CD4-positive, alpha-beta T cell treated with Interleukin-21 for 1 hour (primary cell): ENCODE results near the gene HRG.

ENCODE experiments used
- DNase-seq: peaks from one replicate; pipeline ENCODE4 v3.0.0-alpha.2; 2020

HRG gene

GRCh38 chr3:186638259-186638658, 27.6 kb upstream of the HRG start:
- no peak for DNase-seq

- no peak for DNase-seq
Measured at GRCh38 chr3:186639778-186640472, 25.9 kb upstream of the HRG start, which contains the start of gene FETUB. Gene FETUB (plus strand): TSS chr3:186640399. CDS start chr3:186640461, 62 bp downstream.

GRCh38 chr3:186640473-186640818, 25.4 kb upstream of the HRG start:
- no peak for DNase-seq

GRCh38 chr3:186640929-186641328, 24.9 kb upstream of the HRG start:
- DNase-seq = no peak

GRCh38 chr3:186642014-186642413, 23.8 kb upstream of the HRG start:
- no peak for DNase-seq

- DNase-seq = no peak
Measured at GRCh38 chr3:186643493-186643892, 22.3 kb upstream of the HRG start.

- DNase-seq = no peak
Measured at GRCh38 chr3:186644683-186645082, 21.1 kb upstream of the HRG start.

GRCh38 chr3:186646106-186646505, 19.7 kb upstream of the HRG start:
- DNase-seq = no peak

- no peak for DNase-seq
Measured at GRCh38 chr3:186646841-186647240, 19.0 kb upstream of the HRG start.

GRCh38 chr3:186648851-186649250, 17.0 kb upstream of the HRG start:
- DNase-seq = no peak

GRCh38 chr3:186651678-186652215, 14.1 kb upstream of the HRG start:
- no peak for DNase-seq

- no peak for DNase-seq
Measured at GRCh38 chr3:186653080-186653707, 12.6 kb upstream of the HRG start.

GRCh38 chr3:186653984-186654383, 11.8 kb upstream of the HRG start:
- no peak for DNase-seq

- DNase-seq = no peak
Measured at GRCh38 chr3:186663361-186664118, 2.3 kb upstream of the HRG start.

GRCh38 chr3:186664119-186664495, 1.7 kb upstream of the HRG start:
- DNase-seq = no peak

- no peak for DNase-seq
Measured at GRCh38 chr3:186664506-186664905, 1.3 kb upstream of the HRG start.

- DNase-seq = no peak
Measured at GRCh38 chr3:186668426-186668825, 2.6 kb downstream of the HRG start.

- DNase-seq = no peak
Measured at GRCh38 chr3:186669378-186670084, 3.7 kb downstream of the HRG start.

- no peak for DNase-seq
Measured at GRCh38 chr3:186670155-186670554, 4.3 kb downstream of the HRG start.

GRCh38 chr3:186671051-186671450, 5.2 kb downstream of the HRG start:
- DNase-seq = no peak

GRCh38 chr3:186678604-186679003, 12.8 kb downstream of the HRG start:
- DNase-seq = no peak

- DNase-seq = no peak
Measured at GRCh38 chr3:186679151-186679550, 13.3 kb downstream of the HRG start.

- no peak for DNase-seq
Measured at GRCh38 chr3:186680869-186681268, 15.1 kb downstream of the HRG start.
